H1 (cell line): ENCODE data around the gene GNAI1. TPM values are rescaled to one million over a fixed set of nuclear protein-coding genes. Genes with fewer than 3 reads are reported as not detected.

Experiments used
- ATF3 ChIP-seq: IDR thresholded peaks from 2 replicates; pipeline ENCODE4 v1.6.1; 2011; ENCODE audit warnings: low read depth, mild to moderate bottlenecking, low read length; ENCODE audit not compliant: insufficient read depth
- BRCA1 ChIP-seq: IDR thresholded peaks from 2 replicates; pipeline ENCODE4 v1.6.1; 2012; ENCODE audit warnings: low read depth, low read length, improper control_type of control experiment
- CTBP2 ChIP-seq: IDR thresholded peaks from 2 replicates; pipeline ENCODE4 v1.7.0; 2011; ENCODE audit warnings: borderline replicate concordance, mild to moderate bottlenecking, moderate library complexity, mixed read lengths, low read length; ENCODE audit not compliant: insufficient read depth, insufficient read length
- KDM5A ChIP-seq: fragments of 200-600 bp; IDR thresholded peaks from 2 replicates; pipeline ENCODE4 v1.7.1; 2012; ENCODE audit warnings: mild to moderate bottlenecking, low read length, inconsistent platforms, mixed read lengths
- SP2 ChIP-seq: IDR thresholded peaks from 2 replicates; pipeline ENCODE4 v1.6.1; 2012; ENCODE audit warnings: mild to moderate bottlenecking, low read length, inconsistent platforms
- SUZ12 ChIP-seq: fragments of 200-600 bp; sonication (generic); IDR thresholded peaks from 2 replicates; pipeline ENCODE4 v1.6.1; 2012; ENCODE audit warnings: mild to moderate bottlenecking, inconsistent platforms, low read length, moderate library complexity, mixed read lengths
- polyA plus RNA-seq, 7 experiments: library from polyadenylated mRNA; depleted of rRNA in 3 of 7; stranded (reverse) in 5 of 7; unstranded in 2 of 7; fragments of >200 nt in 5 of 7; fragments of 200-250 nt in 2 of 7; gene quantifications; 1 replicate in 5 of 7; 2 replicates in 1 of 7; 4 replicates in 1 of 7; pipeline versions ENCODE4 v1.2.1 to v1.2.3, GENCODE V29; 2011 to 2013; ENCODE audit warnings: missing spikeins in 2 of 7, mixed read lengths in 2 of 7
- total RNA-seq: library from RNA; stranded (reverse); fragmentation: NEBNext Ultra II Directional; extraction: Animal tissue kit (Norgen Biotek cat#: 25700); gene quantifications from 2 replicates; pipeline ENCODE4 v1.2.1, GENCODE V29; 2021

The GNAI1 gene
- total and polyA plus RNA-seq, 2 of the 8 experiments (the other 6 are each of a cell fraction or from before 2014, with no cell fraction given) = 8.0 to 29.5 TPM

- TF ChIP-seq CTBP2 (no peak), SP2 (no peak), KDM5A (no peak), SUZ12 (no peak), BRCA1 (no peak), ATF3 (no peak)
- TF ChIP-seq, all 59 proteins: peak for 0
Measured at GRCh38 chr7:80141376-80141775, 6.7 kb downstream of the GNAI1 start (continued).
